ENCODE measurements around the gene PISD. TPM values are rescaled to one million over a fixed set of nuclear protein-coding genes. Genes with fewer than 3 reads are reported as not detected.

PISD gene
- total RNA-seq, 1 donor from 2014 or later, result 43.9 TPM

DNA sequence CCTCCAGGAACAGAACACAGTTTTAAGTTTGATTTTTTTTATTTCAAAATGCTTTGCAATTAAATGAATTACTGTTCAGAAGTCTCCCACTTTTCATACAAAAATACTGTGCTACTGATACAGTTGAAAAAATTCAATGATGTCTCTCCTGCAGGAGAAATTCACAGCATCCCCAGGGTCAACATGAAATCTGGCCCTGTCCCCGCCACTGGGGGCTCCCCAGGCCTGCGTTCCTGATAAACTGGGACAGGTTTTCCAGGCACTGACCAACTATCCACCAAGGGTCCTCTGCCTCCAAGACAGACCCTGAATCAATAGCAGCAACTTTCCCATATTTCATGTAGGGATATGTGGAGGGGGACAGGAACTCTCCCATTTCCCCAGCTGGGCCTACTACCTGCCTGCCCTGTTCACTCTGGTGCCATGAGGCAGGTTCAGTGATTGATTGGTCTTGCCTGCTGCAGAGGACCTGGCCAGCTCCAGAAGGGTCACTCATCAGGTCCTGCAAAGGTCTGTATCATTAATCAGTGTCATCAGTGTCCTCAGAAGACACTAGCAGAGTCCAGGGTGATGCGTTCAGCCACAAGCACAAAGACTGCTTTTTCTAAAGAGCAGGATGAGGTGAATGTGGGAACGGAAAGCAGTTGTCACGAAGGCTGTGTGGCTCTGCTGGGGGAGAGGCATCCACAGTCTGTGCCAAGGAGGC is 43.4 kb downstream of the PISD start:
- Mint-ChIP-seq H3K4me3 (no peak overlapping the region), H3K4me1 (ENCODE audit: low read depth) (peaks cover 13% of the 10 kb centered on the region), H3K27me3 (ENCODE audit: insufficient read depth) (no peaks in the 10 kb centered on the region), H3K9me3 (no peaks in the 10 kb centered on the region), H3K27ac (peak overlapping the region; percentile 8), H3K36me3 (ENCODE audit: low read depth) (peaks cover 39% of the 10 kb centered on the region)
- DNase-seq (ENCODE audit: low spot score), result no peak
- intact Hi-C loops (cut with micrococcal nuclease), result no loop called here

- H3K27me3 Mint-ChIP-seq (ENCODE audit: insufficient read depth), result no peaks in the 10 kb centered on the region
- no peaks in the 10 kb centered on the region for H3K9me3 Mint-ChIP-seq
- intact Hi-C loops (cut with micrococcal nuclease), result no loop called here
- DNase-seq (ENCODE audit: low spot score), result no peak
- H3K27ac Mint-ChIP-seq, result peak overlapping the region; percentile 18
- H3K4me3 Mint-ChIP-seq, result no peak overlapping the region
- peaks cover 13% of the 10 kb centered on the region for H3K4me1 Mint-ChIP-seq (ENCODE audit: low read depth)
- H3K36me3 Mint-ChIP-seq (ENCODE audit: low read depth), result peaks cover 39% of the 10 kb centered on the region
Measured at GRCh38 chr22:31618057-31618456, 44.0 kb downstream of the PISD start.

- no peaks in the 10 kb centered on the region for H3K9me3 Mint-ChIP-seq
- no peak overlapping the region for H3K4me3 Mint-ChIP-seq
- H3K36me3 Mint-ChIP-seq (ENCODE audit: low read depth), result peaks cover 42% of the 10 kb centered on the region
- no peak for DNase-seq (ENCODE audit: low spot score)
- intact Hi-C loops (cut with micrococcal nuclease), result no loop called here
- H3K27me3 Mint-ChIP-seq (ENCODE audit: insufficient read depth), result no peaks in the 10 kb centered on the region
- peak overlapping the region; percentile 78 for H3K27ac Mint-ChIP-seq
- H3K4me1 Mint-ChIP-seq (ENCODE audit: low read depth), result peaks cover 13% of the 10 kb centered on the region
Measured at GRCh38 chr22:31616315-31616980, 45.6 kb downstream of the PISD start.

- no peaks in the 10 kb centered on the region for H3K9me3 Mint-ChIP-seq
- intact Hi-C loops (cut with micrococcal nuclease), result no loop called here
- H3K4me3 Mint-ChIP-seq, result no peak overlapping the region
- no peak for DNase-seq (ENCODE audit: low spot score)
- H3K4me1 Mint-ChIP-seq (ENCODE audit: low read depth), result peaks cover 13% of the 10 kb centered on the region
- H3K27ac Mint-ChIP-seq, result peak overlapping the region; percentile 78
- H3K27me3 Mint-ChIP-seq (ENCODE audit: insufficient read depth), result no peaks in the 10 kb centered on the region
- peaks cover 42% of the 10 kb centered on the region for H3K36me3 Mint-ChIP-seq (ENCODE audit: low read depth)
Measured at GRCh38 chr22:31615940-31616314, 46.1 kb downstream of the PISD start.

- Mint-ChIP-seq H3K9me3 (no peaks in the 10 kb centered on the region), H3K27ac (peak overlapping the region; percentile 78), H3K4me3 (no peak overlapping the region), H3K27me3 (ENCODE audit: insufficient read depth) (no peaks in the 10 kb centered on the region), H3K36me3 (ENCODE audit: low read depth) (peaks cover 42% of the 10 kb centered on the region), H3K4me1 (ENCODE audit: low read depth) (peaks cover 13% of the 10 kb centered on the region)
- DNase-seq (ENCODE audit: low spot score), result no peak
- intact Hi-C loops (cut with micrococcal nuclease), result no loop called here
Measured at GRCh38 chr22:31615491-31615860, 46.5 kb downstream of the PISD start.

DNA sequence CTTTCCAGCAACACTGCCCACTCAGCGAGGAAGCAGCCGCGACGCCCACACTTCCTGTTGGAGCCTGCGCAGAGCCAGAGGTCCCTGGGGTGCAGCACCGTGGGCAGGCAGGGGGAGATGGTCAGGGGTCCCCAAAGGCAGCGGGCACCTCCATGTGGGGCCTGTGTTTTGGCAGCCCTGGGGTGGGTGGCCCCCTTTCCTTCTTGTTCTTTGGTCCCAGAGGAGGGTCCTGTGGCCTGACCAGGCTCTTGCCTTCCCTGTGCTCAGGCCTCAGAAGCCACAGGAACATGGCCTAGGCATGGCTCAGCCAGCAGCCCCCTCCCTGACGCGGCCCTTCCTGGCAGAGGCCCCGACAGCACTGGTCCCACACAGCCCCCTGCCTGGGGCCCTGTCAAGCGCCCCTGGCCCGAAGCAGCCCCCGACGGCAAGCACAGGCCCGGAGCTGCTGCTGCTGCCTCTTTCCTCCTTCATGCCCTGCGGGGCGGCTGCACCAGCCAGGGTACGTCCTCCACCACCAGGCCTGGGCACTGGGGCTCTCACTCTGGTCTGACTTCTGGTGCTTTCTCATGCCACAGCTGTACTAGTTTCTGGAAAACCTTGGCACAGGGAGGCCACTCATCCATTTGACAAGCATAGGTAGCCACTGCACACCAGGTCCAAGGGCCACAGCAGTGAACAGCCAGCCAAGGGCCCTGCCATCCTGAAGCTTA is 47.1 kb downstream of the PISD start:
- no peak for DNase-seq (ENCODE audit: low spot score)
- Mint-ChIP-seq H3K9me3 (no peaks in the 10 kb centered on the region), H3K4me3 (no peak overlapping the region), H3K36me3 (ENCODE audit: low read depth) (peaks cover 44% of the 10 kb centered on the region), H3K4me1 (ENCODE audit: low read depth) (peaks cover 13% of the 10 kb centered on the region), H3K27me3 (ENCODE audit: insufficient read depth) (no peaks in the 10 kb centered on the region), H3K27ac (peak overlapping the region; percentile 78)
- intact Hi-C loops (cut with micrococcal nuclease), result no loop called here

- peaks cover 37% of the 10 kb centered on the region for H3K36me3 Mint-ChIP-seq (ENCODE audit: low read depth)
- H3K4me3 Mint-ChIP-seq, result no peak overlapping the region
- no peaks in the 10 kb centered on the region for H3K27me3 Mint-ChIP-seq (ENCODE audit: insufficient read depth)
- no peaks in the 10 kb centered on the region for H3K9me3 Mint-ChIP-seq
- H3K27ac Mint-ChIP-seq, result peak overlapping the region; percentile 36
- intact Hi-C loops (cut with micrococcal nuclease), result no loop called here
- H3K4me1 Mint-ChIP-seq (ENCODE audit: low read depth), result peaks cover 13% of the 10 kb centered on the region
- DNase-seq (ENCODE audit: low spot score), result no peak
Measured at GRCh38 chr22:31613904-31614296, 48.1 kb downstream of the PISD start.

GRCh38 chr22:31613286-31613903 is 48.6 kb downstream of the PISD start:
- H3K27ac Mint-ChIP-seq, result no peak overlapping the region
- no peaks in the 10 kb centered on the region for H3K9me3 Mint-ChIP-seq
- peaks cover 13% of the 10 kb centered on the region for H3K4me1 Mint-ChIP-seq (ENCODE audit: low read depth)
- no peak overlapping the region for H3K4me3 Mint-ChIP-seq
- DNase-seq (ENCODE audit: low spot score), result no peak
- intact Hi-C loops (cut with micrococcal nuclease), result no loop called here
- H3K36me3 Mint-ChIP-seq (ENCODE audit: low read depth), result peaks cover 33% of the 10 kb centered on the region
- H3K27me3 Mint-ChIP-seq (ENCODE audit: insufficient read depth), result no peaks in the 10 kb centered on the region

DNA sequence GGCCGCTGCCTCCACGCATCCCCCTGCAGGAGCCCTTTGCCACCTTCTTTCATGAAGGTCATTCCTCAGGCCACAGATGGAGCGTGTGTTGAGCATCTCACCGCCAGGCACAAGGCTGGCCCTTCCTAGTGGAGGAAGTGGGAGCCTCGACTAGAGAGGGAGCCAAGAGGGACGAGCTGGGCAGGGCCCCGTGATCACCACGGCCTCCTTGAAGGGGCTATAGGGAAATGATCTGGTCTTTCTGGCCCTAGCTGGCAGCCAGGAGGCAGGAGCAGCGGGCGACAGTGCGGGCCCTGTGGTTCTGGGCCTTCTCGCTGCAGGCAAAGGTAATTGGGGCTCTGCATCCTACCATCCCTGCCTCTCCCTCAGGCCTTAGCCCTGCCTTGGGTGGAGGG is 49.1 kb downstream of the PISD start:
- no peak overlapping the region for H3K27ac Mint-ChIP-seq
- H3K4me3 Mint-ChIP-seq, result no peak overlapping the region
- H3K27me3 Mint-ChIP-seq (ENCODE audit: insufficient read depth), result no peaks in the 10 kb centered on the region
- DNase-seq (ENCODE audit: low spot score), result no peak
- no peaks in the 10 kb centered on the region for H3K9me3 Mint-ChIP-seq
- peaks cover 37% of the 10 kb centered on the region for H3K36me3 Mint-ChIP-seq (ENCODE audit: low read depth)
- H3K4me1 Mint-ChIP-seq (ENCODE audit: low read depth), result peaks cover 13% of the 10 kb centered on the region
- intact Hi-C loops (cut with micrococcal nuclease), result no loop called here

- peaks cover 12% of the 10 kb centered on the region for H3K4me1 Mint-ChIP-seq (ENCODE audit: low read depth)
- intact Hi-C loops (cut with micrococcal nuclease), result no loop called here
Measured at GRCh38 chr22:31611061-31611760, 50.8 kb downstream of the PISD start.

DNA sequence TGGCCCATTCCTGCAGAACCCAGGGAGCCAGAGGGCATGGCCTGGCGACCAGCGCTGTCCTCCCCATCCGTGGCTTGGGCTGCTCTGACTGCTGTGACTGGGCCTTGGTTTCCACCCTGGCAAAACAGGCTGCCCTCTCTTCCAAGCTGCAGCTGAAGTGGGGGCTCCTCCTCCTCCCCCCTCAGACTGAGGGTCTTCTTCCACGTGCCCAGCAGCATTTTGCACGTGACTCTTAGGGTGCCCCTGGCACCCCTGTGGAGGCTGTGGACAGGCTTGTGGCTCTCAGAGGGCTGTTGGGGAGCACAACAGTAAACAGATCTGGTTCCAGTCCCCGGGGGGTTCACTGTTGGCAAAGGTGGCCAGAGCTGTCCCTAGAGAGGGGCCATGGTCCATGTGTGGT is 51.4 kb downstream of the PISD start:
- Mint-ChIP-seq H3K4me1 (ENCODE audit: low read depth) (peaks cover 6% of the 10 kb centered on the region), H3K4me3 (no peak overlapping the region), H3K27me3 (ENCODE audit: insufficient read depth) (no peaks in the 10 kb centered on the region), H3K27ac (no peak overlapping the region), H3K9me3 (no peaks in the 10 kb centered on the region), H3K36me3 (ENCODE audit: low read depth) (peaks cover 35% of the 10 kb centered on the region)
- intact Hi-C loops (cut with micrococcal nuclease), result no loop called here
- DNase-seq (ENCODE audit: low spot score), result no peak

More at GRCh38 chr22:31611061-31611760, 50.8 kb downstream of the PISD start:
- peak overlapping the region; percentile 12 for H3K27ac Mint-ChIP-seq
- no peak overlapping the region for H3K4me3 Mint-ChIP-seq
- no peak for DNase-seq (ENCODE audit: low spot score)
- H3K27me3 Mint-ChIP-seq (ENCODE audit: insufficient read depth), result no peaks in the 10 kb centered on the region
- no peaks in the 10 kb centered on the region for H3K9me3 Mint-ChIP-seq
- peaks cover 35% of the 10 kb centered on the region for H3K36me3 Mint-ChIP-seq (ENCODE audit: low read depth)

DNA sequence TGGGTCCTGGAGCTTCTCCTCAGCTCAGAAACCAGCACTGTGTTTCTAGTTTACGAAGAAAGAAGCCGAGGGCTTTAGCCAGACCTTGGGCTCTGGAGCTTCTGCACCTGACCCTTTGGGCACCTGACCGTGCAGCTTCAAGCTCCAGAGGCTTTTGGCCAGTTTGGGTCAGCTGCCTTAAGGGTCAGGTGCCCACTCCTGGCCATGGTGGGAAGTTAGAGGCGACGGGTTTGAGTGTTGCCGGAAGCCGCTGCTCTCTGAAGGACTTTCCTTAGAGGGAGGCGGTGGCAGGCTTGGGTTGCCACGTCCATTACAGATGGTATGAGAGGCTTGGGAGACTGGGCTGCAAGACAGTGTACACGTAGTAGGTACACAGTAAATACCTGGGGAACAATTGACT is 52.3 kb downstream of the PISD start:
- intact Hi-C loops (cut with micrococcal nuclease), result no loop called here
- Mint-ChIP-seq H3K9me3 (no peaks in the 10 kb centered on the region), H3K36me3 (ENCODE audit: low read depth) (peaks cover 35% of the 10 kb centered on the region), H3K4me3 (no peak overlapping the region), H3K4me1 (ENCODE audit: low read depth) (no peaks in the 10 kb centered on the region), H3K27ac (no peak overlapping the region), H3K27me3 (ENCODE audit: insufficient read depth) (no peaks in the 10 kb centered on the region)
- DNase-seq (ENCODE audit: low spot score), result no peak

Measured in activated T-helper 1 cell treated with anti-CD3 and anti-CD28 coated beads, Interleukin-12 subunit alpha, Interleukin-12 subunit beta, Interleukin-2, Interleukin-4 antibody, amounts not matched to agents 30 ng/mL and 10 ng/mL and 1 ng/mL, durations not matched to agents 14 hours and 24 hours and 36 hours (primary cell).